HG02943 (cell line): ENCODE results near the gene NKD1.

Source experiments
- ATAC-seq: cut with Tn5 transposase; IDR thresholded peaks from one replicate; pipeline ENCODE4 v1.9.1; 2021; ENCODE audit warnings: mild to moderate bottlenecking, low read depth, moderate library complexity; ENCODE audit not compliant: unreplicated experiment

The NKD1 gene

GRCh38 chr16:50609471-50609870, 61.3 kb downstream of the NKD1 start:
- ATAC-seq = no peak

DNA sequence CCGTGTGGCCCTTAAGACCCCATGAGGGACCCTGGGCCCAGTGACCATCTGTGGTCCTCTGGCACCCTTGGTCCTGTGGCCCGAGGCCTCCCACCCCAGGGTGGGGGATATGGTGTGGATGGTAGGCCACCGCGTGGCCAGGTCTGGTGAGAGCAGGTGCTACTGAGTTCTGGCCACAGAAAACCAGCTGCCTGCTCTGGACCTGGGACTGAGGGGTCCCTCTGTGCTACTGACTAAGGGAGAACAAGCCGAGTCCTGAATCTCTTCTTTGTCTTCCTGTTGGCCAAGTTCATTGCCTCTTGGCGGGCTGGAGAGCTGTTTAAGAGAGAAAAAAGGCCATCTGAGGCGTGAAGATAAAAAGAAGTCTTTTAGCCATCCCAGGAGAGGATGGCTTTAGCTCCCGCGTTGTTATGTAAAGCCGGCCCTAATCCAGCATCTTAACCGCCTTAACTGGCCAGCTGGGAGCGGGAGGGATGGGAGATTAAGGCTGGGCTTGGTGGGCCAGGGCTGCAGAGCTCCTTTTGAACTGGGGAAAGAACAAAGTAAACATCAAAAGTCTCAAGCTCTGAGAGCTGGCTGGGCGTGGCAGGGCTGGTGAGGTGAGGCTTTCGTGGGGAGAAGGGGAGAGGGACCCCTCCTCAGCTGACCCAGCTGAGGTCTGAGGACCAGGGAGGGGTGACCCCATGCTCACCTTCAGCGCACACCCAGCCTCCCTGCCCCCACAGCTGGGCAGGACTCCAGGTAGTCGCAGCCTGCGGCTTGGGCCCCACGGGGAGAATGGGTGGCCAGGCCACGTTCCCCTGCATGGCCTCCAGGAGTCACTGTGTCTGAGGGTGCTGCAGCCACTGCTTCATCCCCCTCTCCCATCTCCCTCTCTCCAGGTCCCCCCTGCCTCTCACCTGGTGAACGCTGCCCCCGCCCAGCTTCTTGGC, 62.4 kb downstream of the NKD1 start:
- no peak for ATAC-seq

GRCh38 chr16:50611332-50611934, 63.2 kb downstream of the NKD1 start:
- ATAC-seq = no peak

- ATAC-seq = no peak
Observed at GRCh38 chr16:50611995-50612848, 64.0 kb downstream of the NKD1 start.

DNA sequence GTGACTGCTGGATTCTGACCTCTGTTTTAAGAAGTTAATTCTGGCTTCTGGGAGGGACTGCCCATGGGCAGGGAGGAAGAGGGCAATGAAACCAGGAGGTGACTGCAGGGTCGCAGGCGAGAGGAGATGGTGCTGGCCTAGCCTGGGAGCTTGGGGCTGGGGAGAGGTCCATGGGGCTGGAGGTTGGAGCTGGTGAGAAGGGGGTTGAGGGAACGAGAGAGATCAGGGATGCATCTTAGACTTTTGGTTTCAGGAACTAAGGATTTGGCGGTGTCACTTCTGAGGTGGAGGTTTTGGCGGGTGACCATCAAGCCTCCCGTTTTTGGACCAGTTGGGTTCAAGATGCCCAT, 64.6 kb downstream of the NKD1 start:
- no peak for ATAC-seq

- ATAC-seq = no peak
Observed at GRCh38 chr16:50613281-50613963, 65.2 kb downstream of the NKD1 start.

GRCh38 chr16:50613964-50614474, 65.8 kb downstream of the NKD1 start:
- ATAC-seq = no peak

DNA sequence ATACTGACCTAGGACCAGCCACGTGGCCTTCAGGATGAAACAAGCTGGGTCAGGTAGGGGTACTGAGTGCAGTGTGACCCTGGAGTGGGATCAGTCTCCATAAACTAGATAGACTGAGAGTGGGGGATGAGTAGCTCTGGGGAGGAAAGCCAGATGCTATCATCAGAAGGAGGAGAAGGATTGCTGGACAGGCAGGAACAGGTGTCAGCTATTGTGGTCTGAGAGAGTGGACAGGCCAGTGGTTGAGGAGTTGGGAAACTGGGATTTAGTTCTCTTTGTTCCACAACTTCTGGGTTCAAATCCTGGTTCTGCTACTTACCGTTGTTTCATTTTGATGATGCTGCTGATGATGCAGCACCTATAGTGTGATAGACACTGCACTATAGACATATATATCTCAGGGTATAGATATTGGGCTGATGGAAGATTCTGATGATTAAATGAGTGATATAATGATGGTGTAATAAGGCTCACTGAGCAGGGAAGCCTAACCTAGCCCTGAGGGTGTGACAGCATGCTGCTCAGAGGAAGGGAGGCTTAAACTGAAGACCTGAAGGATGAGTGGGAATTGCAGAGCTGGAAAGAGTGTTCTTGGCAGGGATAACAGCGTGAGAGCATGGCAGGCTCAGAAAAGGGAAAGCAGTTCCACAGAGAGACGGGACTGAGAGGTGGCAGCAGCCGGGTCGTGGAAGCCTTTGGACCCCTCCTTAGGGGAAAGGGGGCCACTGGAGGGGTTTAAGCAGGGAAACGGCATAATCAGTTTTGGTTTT, 66.9 kb downstream of the NKD1 start:
- ATAC-seq = no peak

- no peak for ATAC-seq
Observed at GRCh38 chr16:50615891-50616290, 67.7 kb downstream of the NKD1 start.

- no peak for ATAC-seq
Observed at GRCh38 chr16:50616386-50616785, 68.2 kb downstream of the NKD1 start.

DNA sequence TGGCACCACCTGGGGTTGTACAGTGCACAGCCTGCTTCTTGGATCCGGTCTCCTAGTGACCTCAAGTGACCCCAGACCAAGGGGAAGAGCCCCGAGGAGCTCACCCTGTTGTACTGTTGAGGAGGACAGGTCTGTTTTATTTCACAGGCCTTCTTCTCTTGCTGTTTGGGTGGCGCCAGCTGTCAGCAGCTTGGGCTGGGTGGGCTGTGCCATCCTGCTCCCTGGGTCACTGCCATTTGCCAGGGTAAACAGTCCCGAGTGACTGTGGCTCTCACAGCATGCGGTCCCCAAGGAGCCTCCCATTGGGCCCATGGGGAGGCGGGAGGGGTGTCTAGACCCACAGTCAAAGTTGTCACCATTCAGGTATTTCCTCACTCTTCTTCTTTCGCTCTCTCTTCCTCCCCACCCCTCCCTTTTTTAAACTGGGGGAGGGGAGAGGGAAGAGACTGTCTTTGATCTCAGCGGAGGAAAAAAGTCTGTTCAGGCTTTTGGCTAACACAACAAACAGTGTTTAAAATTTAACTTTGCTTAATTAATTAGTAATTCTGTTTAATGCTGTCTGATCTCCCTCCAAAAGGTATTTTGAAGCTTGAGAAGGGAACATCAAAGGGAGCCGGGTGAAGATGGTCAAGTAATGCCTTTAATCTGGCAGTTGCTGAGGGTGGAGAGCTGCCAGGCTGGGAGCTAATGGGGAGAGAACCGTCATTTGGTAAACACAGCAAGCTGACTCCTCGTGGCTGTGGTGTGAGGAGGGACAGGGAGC, 68.9 kb downstream of the NKD1 start:
- no peak for ATAC-seq

- ATAC-seq = no peak
Observed at GRCh38 chr16:50617646-50618184, 69.5 kb downstream of the NKD1 start.

- no peak for ATAC-seq
Observed at GRCh38 chr16:50618238-50618918, 70.2 kb downstream of the NKD1 start.

DNA sequence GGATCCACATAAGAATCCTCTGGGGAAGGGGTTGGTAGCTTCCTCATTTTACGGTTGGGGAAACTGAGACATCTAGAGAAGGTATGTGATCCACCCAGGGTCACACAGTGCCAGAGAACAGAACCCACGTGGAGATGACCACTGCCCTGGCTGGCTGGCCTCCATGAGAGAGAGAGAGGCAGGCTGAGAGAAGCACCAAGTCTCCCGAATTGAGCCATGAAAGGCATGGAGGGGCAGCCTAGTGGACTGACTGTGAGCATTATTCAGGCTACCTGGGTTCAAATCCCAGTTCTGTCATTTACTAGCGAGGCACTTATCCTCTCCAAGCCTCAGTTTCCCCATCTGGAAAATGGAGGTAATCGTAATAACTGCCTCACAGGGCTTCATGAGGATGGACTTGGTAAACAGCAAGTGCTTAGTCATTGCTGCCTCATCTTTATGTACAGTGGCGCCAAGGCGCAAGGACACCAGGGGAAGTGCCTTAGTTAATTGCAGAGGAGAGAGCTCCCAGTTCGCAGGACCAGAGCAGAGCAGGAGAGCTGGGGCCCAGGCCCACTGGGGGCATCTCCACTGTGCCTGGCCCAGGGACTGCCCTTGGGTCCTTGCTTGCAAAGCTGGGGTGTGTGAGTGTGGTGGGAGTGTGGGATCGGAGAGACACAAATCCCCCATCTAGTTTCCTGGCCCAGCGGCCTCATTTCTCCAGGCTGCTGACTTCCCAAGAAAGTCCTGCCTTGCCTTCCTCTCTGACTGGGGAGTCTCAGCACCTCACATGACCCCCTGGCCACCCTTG, 71.7 kb downstream of the NKD1 start:
- no peak for ATAC-seq

- ATAC-seq = no peak
Observed at GRCh38 chr16:50620646-50621451, 72.7 kb downstream of the NKD1 start.

GRCh38 chr16:50621452-50621792, 73.2 kb downstream of the NKD1 start:
- no peak for ATAC-seq

GRCh38 chr16:50622029-50622428, 73.8 kb downstream of the NKD1 start:
- no peak for ATAC-seq
